Measurements from ENCODE around the gene PCDHB11. TPM values are rescaled to one million over a fixed set of nuclear protein-coding genes. Genes with fewer than 3 reads are reported as not detected.
"Not testable (repeated sequence)": the region's sequence is repeated elsewhere in the genome, so short reads cannot be mapped to it uniquely, and the experiment has no call there.

The PCDHB11 gene
- total RNA-seq, 1 donor = 1.1 TPM

GRCh38 chr5:141152096-141152495, 47.3 kb upstream of the PCDHB11 start:
- not testable (repeated sequence) for H2AFZ ChIP-seq (ENCODE audit: low read length); H4K20me1 ChIP-seq (ENCODE audit: insufficient read depth, low read length); H3K4me3 ChIP-seq (ENCODE audit: insufficient read depth, low read length); DNase-seq (ENCODE audit: insufficient read length, low spot score, missing footprints); H3K4me2 ChIP-seq (ENCODE audit: insufficient read depth, low read length); H3K36me3 ChIP-seq (ENCODE audit: insufficient read depth, low read length); H3K27me3 ChIP-seq (ENCODE audit: insufficient read depth, low read length); H3K27ac ChIP-seq (ENCODE audit: low read depth, low read length); H3K79me2 ChIP-seq (ENCODE audit: insufficient read depth, low read length); H3K9me3 ChIP-seq (ENCODE audit: low read depth, low read length); H3K4me1 ChIP-seq (ENCODE audit: insufficient read depth, low read length)

GRCh38 chr5:141155540-141156374, 43.7 kb upstream of the PCDHB11 start:
- H3K27ac ChIP-seq (ENCODE audit: low read depth, low read length) = no peak overlapping the region
- peak; percentile 80 for DNase-seq (ENCODE audit: insufficient read length, low spot score, missing footprints)
- H3K79me2 ChIP-seq (ENCODE audit: insufficient read depth, low read length) = no peaks in the 10 kb centered on the region
- no peaks in the 10 kb centered on the region for H4K20me1 ChIP-seq (ENCODE audit: insufficient read depth, low read length)
- H3K27me3 ChIP-seq (ENCODE audit: insufficient read depth, low read length) = no peaks in the 10 kb centered on the region
- no peaks in the 10 kb centered on the region for H3K4me1 ChIP-seq (ENCODE audit: insufficient read depth, low read length)
- no peak overlapping the region for H3K4me3 ChIP-seq (ENCODE audit: insufficient read depth, low read length)
- H2AFZ ChIP-seq (ENCODE audit: low read length) = no peak overlapping the region
- no peaks in the 10 kb centered on the region for H3K36me3 ChIP-seq (ENCODE audit: insufficient read depth, low read length)
- no peaks in the 10 kb centered on the region for H3K9me3 ChIP-seq (ENCODE audit: low read depth, low read length)
- peak; percentile 5 for TF ChIP-seq CTCF (IDR thresholded peaks at IDR 0.05; ENCODE audit: extremely low read depth, low read depth, low read length)
- no peak overlapping the region for H3K4me2 ChIP-seq (ENCODE audit: insufficient read depth, low read length)

GRCh38 chr5:141157356-141157755, 42.1 kb upstream of the PCDHB11 start:
- DNase-seq (ENCODE audit: insufficient read length, low spot score, missing footprints); H3K36me3 ChIP-seq (ENCODE audit: insufficient read depth, low read length); H3K27ac ChIP-seq (ENCODE audit: low read depth, low read length); H3K4me1 ChIP-seq (ENCODE audit: insufficient read depth, low read length); H2AFZ ChIP-seq (ENCODE audit: low read length); H4K20me1 ChIP-seq (ENCODE audit: insufficient read depth, low read length); H3K9me3 ChIP-seq (ENCODE audit: low read depth, low read length); H3K79me2 ChIP-seq (ENCODE audit: insufficient read depth, low read length); H3K27me3 ChIP-seq (ENCODE audit: insufficient read depth, low read length); H3K4me2 ChIP-seq (ENCODE audit: insufficient read depth, low read length); H3K4me3 ChIP-seq (ENCODE audit: insufficient read depth, low read length): not testable (repeated sequence)

- H3K79me2 ChIP-seq (ENCODE audit: insufficient read depth, low read length); H3K4me1 ChIP-seq (ENCODE audit: insufficient read depth, low read length); H3K27me3 ChIP-seq (ENCODE audit: insufficient read depth, low read length); H3K36me3 ChIP-seq (ENCODE audit: insufficient read depth, low read length); H3K4me3 ChIP-seq (ENCODE audit: insufficient read depth, low read length); H4K20me1 ChIP-seq (ENCODE audit: insufficient read depth, low read length); H3K27ac ChIP-seq (ENCODE audit: low read depth, low read length); H3K9me3 ChIP-seq (ENCODE audit: low read depth, low read length); H2AFZ ChIP-seq (ENCODE audit: low read length); H3K4me2 ChIP-seq (ENCODE audit: insufficient read depth, low read length); DNase-seq (ENCODE audit: insufficient read length, low spot score, missing footprints): not testable (repeated sequence)
Measured at GRCh38 chr5:141157901-141158300, 41.5 kb upstream of the PCDHB11 start.

GRCh38 chr5:141172381-141173204, 26.8 kb upstream of the PCDHB11 start, which contains the start of gene PCDHB7:
TSS of gene PCDHB7 (plus strand) at chr5:141172644. CDS start at chr5:141172836, 192 bp downstream.
- Histone ChIP-seq H3K4me1 (ENCODE audit: insufficient read depth, low read length) (no peaks in the 10 kb centered on the region), H3K79me2 (ENCODE audit: insufficient read depth, low read length) (no peaks in the 10 kb centered on the region), H3K36me3 (ENCODE audit: insufficient read depth, low read length) (no peaks in the 10 kb centered on the region), H3K4me2 (ENCODE audit: insufficient read depth, low read length) (peak within 1 kb of the TSS; percentile 37), H3K27me3 (ENCODE audit: insufficient read depth, low read length) (no peaks in the 10 kb centered on the region), H3K4me3 (ENCODE audit: insufficient read depth, low read length) (peak within 1 kb of the TSS; percentile 11), H4K20me1 (ENCODE audit: insufficient read depth, low read length) (no peaks in the 10 kb centered on the region), H2AFZ (ENCODE audit: low read length) (peak within 1 kb of the TSS; percentile 39), H3K9me3 (ENCODE audit: low read depth, low read length) (no peaks in the 10 kb centered on the region), H3K27ac (ENCODE audit: low read depth, low read length) (no peak within 1 kb of the TSS)
- TF ChIP-seq CTCF (IDR thresholded peaks at IDR 0.05; ENCODE audit: extremely low read depth, low read depth, low read length) = peak; percentile 61
- peak; percentile 71 for DNase-seq (ENCODE audit: insufficient read length, low spot score, missing footprints)

GRCh38 chr5:141174291-141175104, 24.9 kb upstream of the PCDHB11 start:
- H3K27ac ChIP-seq (ENCODE audit: low read depth, low read length); H3K4me3 ChIP-seq (ENCODE audit: insufficient read depth, low read length); H3K9me3 ChIP-seq (ENCODE audit: low read depth, low read length); H3K27me3 ChIP-seq (ENCODE audit: insufficient read depth, low read length); H4K20me1 ChIP-seq (ENCODE audit: insufficient read depth, low read length); H3K79me2 ChIP-seq (ENCODE audit: insufficient read depth, low read length); DNase-seq (ENCODE audit: insufficient read length, low spot score, missing footprints); H3K36me3 ChIP-seq (ENCODE audit: insufficient read depth, low read length); H3K4me1 ChIP-seq (ENCODE audit: insufficient read depth, low read length); H2AFZ ChIP-seq (ENCODE audit: low read length); H3K4me2 ChIP-seq (ENCODE audit: insufficient read depth, low read length): not testable (repeated sequence)
